NT2/D1 (cell line): ENCODE measurements around the gene KCNJ10.

Experiments used
- SUZ12 ChIP-seq: IDR thresholded peaks from 2 replicates; pipeline ENCODE4 v1.6.1; 2011; ENCODE audit not compliant: insufficient read length, insufficient read depth; ENCODE audit errors: extremely low read depth
- YY1 ChIP-seq: IDR thresholded peaks from 2 replicates; pipeline ENCODE4 v1.6.1; 2011; ENCODE audit not compliant: insufficient read length, insufficient read depth
- ZNF274 ChIP-seq: IDR thresholded peaks from 2 replicates; pipeline ENCODE4 v1.6.1; 2011; ENCODE audit warnings: mild to moderate bottlenecking, low read depth, low read length

DNA sequence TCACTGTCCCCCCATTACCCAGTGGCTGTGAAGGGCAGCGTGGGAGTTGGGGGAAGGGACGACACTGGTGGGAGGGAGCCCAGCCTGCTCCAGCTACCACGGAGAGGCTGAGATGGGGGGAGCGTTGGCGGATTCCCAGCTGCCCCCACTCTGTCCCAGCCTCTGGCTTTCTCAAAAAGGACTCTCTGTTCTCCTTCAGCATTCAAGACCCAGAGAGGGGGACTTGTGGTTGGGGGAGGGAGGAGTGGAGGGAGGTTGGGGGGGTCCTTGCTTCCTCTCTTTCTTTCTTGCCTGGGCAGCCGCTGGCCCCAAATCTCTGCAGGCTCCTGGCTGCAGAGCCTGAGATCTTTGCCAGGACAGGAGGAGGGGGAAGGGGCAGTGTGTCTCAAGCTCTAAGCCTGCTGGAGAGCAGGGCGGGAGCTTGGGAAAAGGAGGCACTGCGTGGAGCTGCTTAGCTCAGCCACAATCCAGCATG is 47.8 kb upstream of the KCNJ10 start:
- TF ChIP-seq ZNF274 (no peak), SUZ12 (no peak), YY1 (no peak)
